Chondrocyte (in vitro differentiated cells): Measurements from ENCODE around the gene MAGEA2. TPM values are rescaled to one million over a fixed set of nuclear protein-coding genes. Genes with fewer than 3 reads are reported as not detected.
"Not testable (repeated sequence)": the region's sequence is repeated elsewhere in the genome, so short reads cannot be mapped to it uniquely, and the experiment has no call there.

ENCODE experiments used
- DNase-seq: peaks from one replicate; pipeline ENCODE4 v3.0.0; 2021; ENCODE audit warnings: mixed read lengths, low spot score
- H3K27ac Mint-ChIP-seq: one replicate; pipeline ENCODE4 v1.8.0; 2021; ENCODE audit warnings: mild to moderate bottlenecking, moderate library complexity, mixed read lengths; ENCODE audit not compliant: unreplicated experiment
- H3K27me3 Mint-ChIP-seq: 2 replicates; pipeline ENCODE4 v1.8.0; 2021; ENCODE audit warnings: low read depth, mixed read lengths
- H3K36me3 Mint-ChIP-seq: 2 replicates; pipeline ENCODE4 v1.8.0; 2021; ENCODE audit warnings: low read depth, mixed read lengths
- H3K4me1 Mint-ChIP-seq: 2 replicates; pipeline ENCODE4 v1.8.0; 2021; ENCODE audit warnings: low read depth, mild to moderate bottlenecking, mixed read lengths
- H3K4me3 Mint-ChIP-seq: one replicate; pipeline ENCODE4 v1.8.0; 2021; ENCODE audit warnings: mild to moderate bottlenecking, moderate library complexity, mixed read lengths; ENCODE audit not compliant: unreplicated experiment
- H3K9me3 Mint-ChIP-seq: 2 replicates; pipeline ENCODE4 v1.8.0; 2021; ENCODE audit warnings: low read depth, mixed read lengths
- total RNA-seq: library from RNA; stranded (reverse); gene quantifications from 3 replicates; pipeline ENCODE4 v1.2.1, GENCODE V29; 2021
- TF ChIP-seq, protein P1 (sequence below): fragments of 200-600 bp; sonication (generic); IDR thresholded peaks from 2 replicates; pipeline ENCODE4 v1.5.0; 2021; ENCODE audit warnings: antibody characterized with exemption, mild to moderate bottlenecking, moderate library complexity

The MAGEA2 gene
- total RNA-seq, 1 donor from 2014 or later, result not detected

DNA sequence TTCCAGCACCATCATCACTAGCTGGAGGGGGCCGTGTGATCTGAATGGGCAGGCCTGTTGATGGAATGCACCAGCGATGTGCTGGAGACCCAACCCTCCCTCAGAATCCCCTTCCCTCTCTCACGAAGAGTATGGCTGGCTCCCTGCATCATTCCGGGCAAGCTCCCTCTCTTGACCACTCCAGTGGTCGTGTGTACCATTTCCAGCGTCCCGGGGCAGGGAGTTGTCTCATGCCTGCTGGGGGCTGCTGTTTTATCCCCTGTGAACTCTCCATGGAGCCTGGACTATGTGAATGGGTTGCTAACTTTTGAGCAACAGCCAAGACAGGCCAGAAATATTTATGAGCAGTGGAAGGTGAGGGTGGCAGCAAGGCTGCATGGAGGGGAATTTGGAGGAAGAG, 28.2 kb downstream of the MAGEA2 start:
- no peak overlapping the region for H3K27ac Mint-ChIP-seq
- no peak overlapping the region for H3K4me3 Mint-ChIP-seq
- H3K9me3 Mint-ChIP-seq, result peaks cover 32% of the 10 kb centered on the region
- H3K36me3 Mint-ChIP-seq, result no peaks in the 10 kb centered on the region
- no peaks in the 10 kb centered on the region for H3K4me1 Mint-ChIP-seq
- TF ChIP-seq, protein P1, sequence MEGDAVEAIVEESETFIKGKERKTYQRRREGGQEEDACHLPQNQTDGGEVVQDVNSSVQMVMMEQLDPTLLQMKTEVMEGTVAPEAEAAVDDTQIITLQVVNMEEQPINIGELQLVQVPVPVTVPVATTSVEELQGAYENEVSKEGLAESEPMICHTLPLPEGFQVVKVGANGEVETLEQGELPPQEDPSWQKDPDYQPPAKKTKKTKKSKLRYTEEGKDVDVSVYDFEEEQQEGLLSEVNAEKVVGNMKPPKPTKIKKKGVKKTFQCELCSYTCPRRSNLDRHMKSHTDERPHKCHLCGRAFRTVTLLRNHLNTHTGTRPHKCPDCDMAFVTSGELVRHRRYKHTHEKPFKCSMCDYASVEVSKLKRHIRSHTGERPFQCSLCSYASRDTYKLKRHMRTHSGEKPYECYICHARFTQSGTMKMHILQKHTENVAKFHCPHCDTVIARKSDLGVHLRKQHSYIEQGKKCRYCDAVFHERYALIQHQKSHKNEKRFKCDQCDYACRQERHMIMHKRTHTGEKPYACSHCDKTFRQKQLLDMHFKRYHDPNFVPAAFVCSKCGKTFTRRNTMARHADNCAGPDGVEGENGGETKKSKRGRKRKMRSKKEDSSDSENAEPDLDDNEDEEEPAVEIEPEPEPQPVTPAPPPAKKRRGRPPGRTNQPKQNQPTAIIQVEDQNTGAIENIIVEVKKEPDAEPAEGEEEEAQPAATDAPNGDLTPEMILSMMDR, result no peak
- DNase-seq, result no peak
- no peaks in the 10 kb centered on the region for H3K27me3 Mint-ChIP-seq

- H3K27me3 Mint-ChIP-seq, H3K4me1 Mint-ChIP-seq, H3K27ac Mint-ChIP-seq, DNase-seq, H3K4me3 Mint-ChIP-seq, H3K9me3 Mint-ChIP-seq, H3K36me3 Mint-ChIP-seq: not testable (repeated sequence)
Observed at GRCh38 chrX:152713815-152714787, 39.5 kb downstream of the MAGEA2 start, which contains the start of gene MAGEA2B. Gene MAGEA2B, plus strand, starts transcription at chrX:152714628. Its CDS starts 2,479 bp downstream, at chrX:152717107.

GRCh38 chrX:152713195-152713594, 40.4 kb downstream of the MAGEA2 start:
- H3K36me3 Mint-ChIP-seq, H3K27ac Mint-ChIP-seq, DNase-seq, H3K9me3 Mint-ChIP-seq, H3K4me3 Mint-ChIP-seq, H3K4me1 Mint-ChIP-seq, H3K27me3 Mint-ChIP-seq: not testable (repeated sequence)

GRCh38 chrX:152709173-152709572, 44.5 kb downstream of the MAGEA2 start, which contains the start of gene CSAG2:
Gene CSAG2, minus strand, starts transcription at chrX:152709273. Its CDS starts 161 bp downstream, at chrX:152709112.
- DNase-seq, H3K27me3 Mint-ChIP-seq, H3K4me1 Mint-ChIP-seq, H3K36me3 Mint-ChIP-seq, H3K9me3 Mint-ChIP-seq, H3K27ac Mint-ChIP-seq, H3K4me3 Mint-ChIP-seq: not testable (repeated sequence)

GRCh38 chrX:152706500-152706899, 47.1 kb downstream of the MAGEA2 start:
- H3K9me3 Mint-ChIP-seq, H3K27ac Mint-ChIP-seq, H3K4me3 Mint-ChIP-seq, H3K36me3 Mint-ChIP-seq, H3K27me3 Mint-ChIP-seq, DNase-seq, H3K4me1 Mint-ChIP-seq: not testable (repeated sequence)

DNA sequence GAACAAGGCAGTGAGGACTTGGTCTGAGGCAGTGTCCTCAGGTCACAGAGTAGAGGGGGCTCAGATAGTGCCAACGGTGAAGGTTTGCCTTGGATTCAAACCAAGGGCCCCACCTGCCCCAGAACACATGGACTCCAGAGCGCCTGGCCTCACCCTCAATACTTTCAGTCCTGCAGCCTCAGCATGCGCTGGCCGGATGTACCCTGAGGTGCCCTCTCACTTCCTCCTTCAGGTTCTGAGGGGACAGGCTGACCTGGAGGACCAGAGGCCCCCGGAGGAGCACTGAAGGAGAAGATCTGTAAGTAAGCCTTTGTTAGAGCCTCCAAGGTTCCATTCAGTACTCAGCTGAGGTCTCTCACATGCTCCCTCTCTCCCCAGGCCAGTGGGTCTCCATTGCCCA, 53.3 kb downstream of the MAGEA2 start:
- H3K4me3 Mint-ChIP-seq, H3K36me3 Mint-ChIP-seq, H3K4me1 Mint-ChIP-seq, H3K9me3 Mint-ChIP-seq, H3K27me3 Mint-ChIP-seq, H3K27ac Mint-ChIP-seq: not testable (repeated sequence)
- DNase-seq, result peak; percentile 82

Other genes starting within 250 kb of the MAGEA2 start
- gene GABRQ, start 115.9 kb downstream of the MAGEA2 start, total RNA-seq, result not detected in 3 replicates
- not detected in 3 replicates for gene MAGEA3, start 55.0 kb downstream of the MAGEA2 start, total RNA-seq
- not detected in 3 replicates for gene CSAG2, start 44.6 kb downstream of the MAGEA2 start, total RNA-seq
- gene MAGEA2B, start 39.2 kb downstream of the MAGEA2 start, total RNA-seq, result not detected in 3 replicates
- gene CSAG1, start 20.1 kb downstream of the MAGEA2 start, total RNA-seq, result not detected in 3 replicates
- gene MAGEA12, start 20.1 kb downstream of the MAGEA2 start, total RNA-seq, result not detected in 3 replicates
- gene CSAG3, start 5.4 kb upstream of the MAGEA2 start, total RNA-seq, result not detected in 3 replicates
- not detected in 3 replicates for gene MAGEA6, start 15.8 kb upstream of the MAGEA2 start, total RNA-seq
- gene CETN2, start 76.9 kb upstream of the MAGEA2 start, total RNA-seq, result 27.0 to 42.3 TPM (median 30.0 TPM) in 3 replicates
- gene NSDHL, start 77.2 kb upstream of the MAGEA2 start, total RNA-seq, result 18.1 to 20.3 TPM (median 18.7 TPM) in 3 replicates
- 6.0 to 14.0 TPM (median 13.7 TPM) in 3 replicates for gene ZNF185, start 144.2 kb upstream of the MAGEA2 start, total RNA-seq
- gene PNMA5, start 240.3 kb upstream of the MAGEA2 start, total RNA-seq, result not detected in 3 replicates